GM19452 (cell line): ENCODE results near the gene TMEM229B.

Source experiments
- ATAC-seq: cut with Tn5 transposase; IDR thresholded peaks from one replicate; pipeline ENCODE4 v1.9.1; 2021; ENCODE audit not compliant: unreplicated experiment

TMEM229B gene

DNA sequence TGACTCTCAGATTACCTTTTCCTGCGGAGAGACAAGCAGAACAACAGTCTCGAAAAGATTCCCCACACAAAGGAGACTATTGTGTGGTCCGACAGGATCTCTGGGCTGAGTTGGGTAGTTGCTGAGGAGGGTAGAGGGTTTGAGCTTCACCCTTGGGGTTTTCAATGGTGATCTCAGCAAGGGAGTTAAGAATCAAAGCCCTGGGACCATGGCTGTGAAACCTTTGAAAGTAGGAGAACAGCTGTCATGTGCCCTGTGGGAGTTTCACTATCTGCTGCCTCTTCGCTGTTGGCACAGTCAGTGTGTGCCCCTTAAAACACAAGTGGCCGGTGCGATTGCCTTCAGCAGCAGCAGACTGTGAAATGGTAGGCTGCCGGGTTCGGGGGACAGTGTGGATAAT, 62.4 kb downstream of the TMEM229B start:
- no peak for ATAC-seq

DNA sequence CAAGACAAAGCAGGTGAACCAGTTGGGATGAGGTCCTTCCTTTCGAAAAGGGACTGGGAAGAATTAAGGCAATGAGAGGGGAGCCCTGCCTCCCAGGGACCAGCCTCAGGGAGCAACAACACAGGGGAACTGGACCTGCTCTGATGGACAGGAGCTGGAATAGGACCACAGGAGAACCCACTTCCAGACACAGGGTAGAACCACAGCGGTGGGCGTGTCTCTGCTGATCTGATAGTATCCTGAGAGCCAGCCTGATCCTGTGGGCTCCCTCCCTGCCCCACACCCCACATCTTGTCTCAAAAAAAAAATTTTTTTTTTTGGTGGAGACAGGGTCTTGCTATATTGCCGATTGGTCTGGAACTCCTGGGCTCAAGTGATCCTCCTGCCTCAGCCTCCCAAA, 62.9 kb downstream of the TMEM229B start:
- ATAC-seq, result no peak

DNA sequence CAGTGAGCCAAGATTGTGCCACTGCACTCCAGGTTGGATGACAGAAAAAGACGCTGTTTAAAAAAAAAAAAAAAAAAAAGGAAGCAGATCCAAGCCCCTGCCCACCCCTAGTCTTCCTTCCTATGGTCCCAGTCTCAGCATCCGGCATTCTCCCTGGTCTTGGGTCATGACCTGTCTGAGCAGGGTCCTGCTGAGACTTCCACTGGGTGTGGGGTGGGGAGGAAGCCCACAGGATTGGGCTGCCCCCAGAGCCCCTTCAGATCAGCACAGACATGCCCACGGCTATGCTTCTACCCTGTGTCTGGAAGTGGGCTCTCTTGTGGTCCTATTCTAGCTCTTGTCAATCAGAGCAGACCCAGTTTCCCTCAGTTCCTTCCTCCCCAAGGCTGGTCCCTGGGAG, 64.0 kb downstream of the TMEM229B start:
- ATAC-seq, result no peak

DNA sequence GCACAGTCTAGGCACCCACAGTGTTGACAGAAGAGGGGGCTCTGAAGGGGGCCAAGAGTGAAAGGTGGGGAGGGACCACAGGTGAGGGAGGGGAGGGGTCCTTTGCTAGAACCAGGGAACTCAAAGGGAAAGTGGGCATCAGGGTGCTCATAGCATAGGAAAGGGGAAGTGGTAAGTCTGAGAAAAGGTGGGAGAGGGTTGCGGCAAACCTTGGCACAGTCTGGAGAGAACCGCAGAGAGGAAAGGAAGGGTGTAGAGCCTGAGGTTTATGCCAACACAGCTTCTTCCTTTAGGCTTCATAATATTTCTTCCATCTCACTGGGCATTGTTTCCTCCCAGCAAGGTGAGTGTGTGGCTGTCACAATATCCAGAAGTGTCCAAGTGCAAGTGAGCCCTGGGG, 65.1 kb downstream of the TMEM229B start:
- no peak for ATAC-seq

DNA sequence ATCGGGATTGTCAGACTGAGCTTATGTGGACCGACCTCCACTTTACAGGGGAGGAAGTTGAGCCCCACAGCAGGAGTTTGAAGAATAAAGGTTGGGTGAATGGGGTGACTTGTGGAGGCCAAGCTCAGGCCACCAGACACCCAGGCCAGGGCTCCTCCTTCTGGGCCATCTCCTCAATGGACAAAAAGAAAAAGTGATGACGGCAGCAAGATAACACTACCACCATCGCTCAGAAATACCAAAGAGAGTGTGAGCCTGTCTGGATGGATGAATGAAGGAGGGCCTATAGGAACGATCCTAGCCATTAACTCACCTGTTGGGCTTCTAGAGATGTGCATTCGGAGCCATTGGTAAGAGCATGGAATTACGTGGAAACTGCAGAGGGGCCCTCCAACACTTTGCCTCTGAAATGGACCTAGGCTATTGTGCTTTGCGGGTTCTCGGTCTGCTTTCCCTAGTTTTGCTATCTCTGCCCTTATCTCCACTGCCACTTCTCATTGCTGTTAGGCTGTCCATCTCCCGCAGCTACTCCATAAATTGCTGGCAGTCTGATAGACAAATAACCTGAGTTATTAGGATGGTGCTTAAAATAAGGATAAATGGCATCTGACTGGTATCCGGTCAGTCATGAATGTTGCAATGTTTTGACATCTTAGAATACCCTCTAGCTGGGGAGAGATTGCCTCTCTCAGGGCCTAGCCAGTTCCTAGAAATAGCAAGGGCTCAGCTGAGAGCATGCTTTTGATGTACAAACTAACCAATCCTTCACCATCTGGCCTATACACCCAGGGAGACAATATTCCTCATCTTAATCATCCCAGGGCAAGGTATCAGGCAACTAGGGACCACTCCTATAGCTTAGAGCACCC, 66.9 kb downstream of the TMEM229B start:
- no peak for ATAC-seq
